Measurements from ENCODE around the gene C16orf54. TPM values are rescaled to one million over a fixed set of nuclear protein-coding genes. Genes with fewer than 3 reads are reported as not detected.
"Not testable (repeated sequence)": the region's sequence is repeated elsewhere in the genome, so short reads cannot be mapped to it uniquely, and the experiment has no call there.

Gene C16orf54
- total RNA-seq, 1 experiment from 2014 or later: 0.18 TPM

GRCh38 chr16:29697391-29697790 is 48.4 kb downstream of the C16orf54 start:
- intact Hi-C loops (cut with micrococcal nuclease; ENCODE audit: unreplicated experiment): loop anchor here (10.0 kb wide), 1 partner anchor 117 kb away; the partner anchor contains the start of genes PAGR1 and PRRT2
- POLR2A ChIA-PET: no interaction called here
- CTCF ChIA-PET: no interaction called here

GRCh38 chr16:29696881-29697331 is 48.9 kb downstream of the C16orf54 start:
- in situ Hi-C loops (cut with HindIII; ENCODE audit: low pct_unique_long_range_greater_than_20kb, low sequenced_read_pairs): no loop called here
- H3K4me1 ChIP-seq (ENCODE audit: control insufficient read depth, insufficient read depth, low read length): no peaks in the 10 kb centered on the region
- ChIA-PET CTCF (no interaction called here), POLR2A (interaction anchor here (0.5 to 0.6 kb wide), 2 partner anchors 25 to 62 kb away, joined by 3 read pairs; no protein-coding TSS in a partner anchor)
- no peaks in the 10 kb centered on the region for H3K27me3 ChIP-seq (ENCODE audit: control insufficient read depth, insufficient read depth, low read length)
- no peak overlapping the region for H3K27ac ChIP-seq (ENCODE audit: low read length)
- DNase-seq (ENCODE audit: low read depth, low spot score): no peak
- no TSS peak for BruUV-seq (replicated peaks)
- ATAC-seq: no peak
- H3K4me3 ChIP-seq (ENCODE audit: low read depth in 2 of 2, low read length in 2 of 2): no peak overlapping the region
- no peaks in the 10 kb centered on the region for H3K36me3 ChIP-seq (ENCODE audit: control insufficient read depth, insufficient read depth, low read length)
- TF ChIP-seq POLR2AphosphoS5 (IDR thresholded peaks at IDR 0.05; ENCODE audit: low read depth, low read length) (no peak), TCF7L2 (IDR thresholded peaks at IDR 0.05; ENCODE audit: low read depth, low read length) (no peak)
- TF ChIP-seq, protein P1, sequence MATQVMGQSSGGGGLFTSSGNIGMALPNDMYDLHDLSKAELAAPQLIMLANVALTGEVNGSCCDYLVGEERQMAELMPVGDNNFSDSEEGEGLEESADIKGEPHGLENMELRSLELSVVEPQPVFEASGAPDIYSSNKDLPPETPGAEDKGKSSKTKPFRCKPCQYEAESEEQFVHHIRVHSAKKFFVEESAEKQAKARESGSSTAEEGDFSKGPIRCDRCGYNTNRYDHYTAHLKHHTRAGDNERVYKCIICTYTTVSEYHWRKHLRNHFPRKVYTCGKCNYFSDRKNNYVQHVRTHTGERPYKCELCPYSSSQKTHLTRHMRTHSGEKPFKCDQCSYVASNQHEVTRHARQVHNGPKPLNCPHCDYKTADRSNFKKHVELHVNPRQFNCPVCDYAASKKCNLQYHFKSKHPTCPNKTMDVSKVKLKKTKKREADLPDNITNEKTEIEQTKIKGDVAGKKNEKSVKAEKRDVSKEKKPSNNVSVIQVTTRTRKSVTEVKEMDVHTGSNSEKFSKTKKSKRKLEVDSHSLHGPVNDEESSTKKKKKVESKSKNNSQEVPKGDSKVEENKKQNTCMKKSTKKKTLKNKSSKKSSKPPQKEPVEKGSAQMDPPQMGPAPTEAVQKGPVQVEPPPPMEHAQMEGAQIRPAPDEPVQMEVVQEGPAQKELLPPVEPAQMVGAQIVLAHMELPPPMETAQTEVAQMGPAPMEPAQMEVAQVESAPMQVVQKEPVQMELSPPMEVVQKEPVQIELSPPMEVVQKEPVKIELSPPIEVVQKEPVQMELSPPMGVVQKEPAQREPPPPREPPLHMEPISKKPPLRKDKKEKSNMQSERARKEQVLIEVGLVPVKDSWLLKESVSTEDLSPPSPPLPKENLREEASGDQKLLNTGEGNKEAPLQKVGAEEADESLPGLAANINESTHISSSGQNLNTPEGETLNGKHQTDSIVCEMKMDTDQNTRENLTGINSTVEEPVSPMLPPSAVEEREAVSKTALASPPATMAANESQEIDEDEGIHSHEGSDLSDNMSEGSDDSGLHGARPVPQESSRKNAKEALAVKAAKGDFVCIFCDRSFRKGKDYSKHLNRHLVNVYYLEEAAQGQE (IDR thresholded peaks at IDR 0.05; ENCODE audit: insufficient read depth in 1 of 2, low read depth in 2 of 2, low read length in 1 of 2): no peak
- intact Hi-C loops (cut with micrococcal nuclease; ENCODE audit: unreplicated experiment): loop anchor here (10.0 kb wide), 1 partner anchor 118 kb away; the partner anchor contains the start of genes PAGR1 and PRRT2
- no peaks in the 10 kb centered on the region for H3K9me3 ChIP-seq (ENCODE audit: control insufficient read depth, insufficient read depth, low read depth, low read length)

More at GRCh38 chr16:29697391-29697790, 48.4 kb downstream of the C16orf54 start:
- TF ChIP-seq, protein P1 (IDR thresholded peaks at IDR 0.05; ENCODE audit: insufficient read depth in 1 of 2, low read depth in 2 of 2, low read length in 1 of 2): no peak
- no peak for TF ChIP-seq TCF7L2 (IDR thresholded peaks at IDR 0.05; ENCODE audit: low read depth, low read length)
- no peak for TF ChIP-seq POLR2AphosphoS5 (IDR thresholded peaks at IDR 0.05; ENCODE audit: low read depth, low read length)
- TF ChIP-seq, protein P2, sequence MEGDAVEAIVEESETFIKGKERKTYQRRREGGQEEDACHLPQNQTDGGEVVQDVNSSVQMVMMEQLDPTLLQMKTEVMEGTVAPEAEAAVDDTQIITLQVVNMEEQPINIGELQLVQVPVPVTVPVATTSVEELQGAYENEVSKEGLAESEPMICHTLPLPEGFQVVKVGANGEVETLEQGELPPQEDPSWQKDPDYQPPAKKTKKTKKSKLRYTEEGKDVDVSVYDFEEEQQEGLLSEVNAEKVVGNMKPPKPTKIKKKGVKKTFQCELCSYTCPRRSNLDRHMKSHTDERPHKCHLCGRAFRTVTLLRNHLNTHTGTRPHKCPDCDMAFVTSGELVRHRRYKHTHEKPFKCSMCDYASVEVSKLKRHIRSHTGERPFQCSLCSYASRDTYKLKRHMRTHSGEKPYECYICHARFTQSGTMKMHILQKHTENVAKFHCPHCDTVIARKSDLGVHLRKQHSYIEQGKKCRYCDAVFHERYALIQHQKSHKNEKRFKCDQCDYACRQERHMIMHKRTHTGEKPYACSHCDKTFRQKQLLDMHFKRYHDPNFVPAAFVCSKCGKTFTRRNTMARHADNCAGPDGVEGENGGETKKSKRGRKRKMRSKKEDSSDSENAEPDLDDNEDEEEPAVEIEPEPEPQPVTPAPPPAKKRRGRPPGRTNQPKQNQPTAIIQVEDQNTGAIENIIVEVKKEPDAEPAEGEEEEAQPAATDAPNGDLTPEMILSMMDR (IDR thresholded peaks at IDR 0.05): no peak
- no peak for TF ChIP-seq SIN3A (IDR thresholded peaks at IDR 0.05; ENCODE audit: borderline replicate concordance, insufficient read depth, low read depth, low read length)
- ATAC-seq (no peak), DNase-seq (ENCODE audit: low read depth, low spot score) (no peak)
- Histone ChIP-seq H3K27me3 (ENCODE audit: control insufficient read depth, insufficient read depth, low read length) (no peaks in the 10 kb centered on the region), H3K9me3 (ENCODE audit: control insufficient read depth, insufficient read depth, low read depth, low read length) (no peaks in the 10 kb centered on the region), H3K36me3 (ENCODE audit: control insufficient read depth, insufficient read depth, low read length) (no peaks in the 10 kb centered on the region), H3K4me3 (ENCODE audit: low read depth in 2 of 2, low read length in 2 of 2) (no peak overlapping the region), H3K4me1 (ENCODE audit: control insufficient read depth, insufficient read depth, low read length) (no peaks in the 10 kb centered on the region), H3K27ac (ENCODE audit: low read length) (no peak overlapping the region)
- no TSS peak for BruUV-seq (replicated peaks)
- in situ Hi-C loops (cut with HindIII; ENCODE audit: low pct_unique_long_range_greater_than_20kb, low sequenced_read_pairs): no loop called here

DNA sequence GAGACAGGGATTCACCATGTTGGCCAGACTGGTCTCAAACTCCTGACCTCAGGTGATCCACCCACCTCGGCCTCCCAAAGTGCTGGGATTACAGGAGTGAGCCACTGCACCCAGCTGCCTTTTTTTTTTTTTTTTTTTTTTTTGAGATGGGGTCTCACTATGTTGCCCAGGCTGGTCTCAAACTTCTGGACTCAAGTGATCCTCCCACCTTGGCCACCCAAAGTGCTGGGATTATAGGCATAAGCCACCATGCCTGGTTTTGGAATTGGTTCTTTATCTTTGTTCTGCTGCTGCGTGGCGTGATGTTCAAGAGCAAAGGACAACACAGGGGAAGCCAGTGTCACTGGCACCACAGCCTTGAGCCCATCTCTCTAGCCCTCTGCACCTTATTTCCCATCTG is 50.1 kb downstream of the C16orf54 start:
- ATAC-seq; H3K4me3 ChIP-seq (ENCODE audit: low read depth in 2 of 2, low read length in 2 of 2); in situ Hi-C loops (cut with HindIII; ENCODE audit: low pct_unique_long_range_greater_than_20kb, low sequenced_read_pairs); H3K27ac ChIP-seq (ENCODE audit: low read length); H3K9me3 ChIP-seq (ENCODE audit: control insufficient read depth, insufficient read depth, low read depth, low read length); H3K4me1 ChIP-seq (ENCODE audit: control insufficient read depth, insufficient read depth, low read length); DNase-seq (ENCODE audit: low read depth, low spot score); BruUV-seq (replicated peaks); H3K27me3 ChIP-seq (ENCODE audit: control insufficient read depth, insufficient read depth, low read length); H3K36me3 ChIP-seq (ENCODE audit: control insufficient read depth, insufficient read depth, low read length): not testable (repeated sequence)
- CTCF ChIA-PET: interaction anchor here (0.6 to 0.7 kb wide), 3 partner anchors 31 to 336 kb away, joined by 3 to 7 read pairs (median 6); no protein-coding TSS in a partner anchor
- intact Hi-C loops (cut with micrococcal nuclease; ENCODE audit: unreplicated experiment): loop anchor here (10.0 kb wide), 1 partner anchor 119 kb away; the partner anchor contains the start of genes PAGR1 and PRRT2
- POLR2A ChIA-PET: interaction anchor here (0.7 kb wide), 1 partner anchor 278 kb away, joined by 9 read pairs; the partner anchor contains the start of gene TAOK2

Measured in Panc1 (cell line).